ENCODE data around the gene ADAD2.

DNA sequence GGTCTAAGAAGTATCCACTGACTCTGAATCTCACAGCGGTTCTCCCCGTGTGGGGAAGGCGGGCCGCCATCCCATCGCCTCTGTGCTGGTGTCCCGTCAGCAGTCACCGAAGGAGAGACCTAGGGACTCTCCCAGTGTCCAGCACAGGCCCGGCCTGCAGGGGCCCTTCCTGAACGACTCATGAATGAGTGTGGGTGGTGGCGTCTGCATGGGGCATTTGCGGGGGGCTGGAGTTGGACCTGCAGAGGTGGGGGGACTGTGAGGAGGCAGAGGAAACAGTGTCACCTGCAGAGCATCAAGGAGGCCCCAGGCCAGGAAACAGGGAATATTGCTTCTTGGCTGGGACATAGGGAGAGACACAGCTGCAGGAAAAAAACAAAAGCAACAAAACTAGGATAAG is 38.5 kb downstream of the ADAD2 start:
- TF ChIP-seq POLR2A (IDR thresholded peaks at IDR 0.05; ENCODE audit: low read length) (no peak), GATA1 (IDR thresholded peaks at IDR 0.05; ENCODE audit: low read depth, low read length) (no peak)

Data from erythroblast (primary cell).